ENCODE measurements around the gene ANKHD1. TPM values are rescaled to one million over a fixed set of nuclear protein-coding genes. Genes with fewer than 3 reads are reported as not detected.
A peak's percentile ranks its signal among the peaks of the same experiment; 100 is the strongest.

ANKHD1 gene
- total RNA-seq, 1 donor from 2014 or later = 129 TPM

GRCh38 chr5:140560227-140560626 lies 158.6 kb downstream of the ANKHD1 start:
- Mint-ChIP-seq H3K36me3 (peaks cover 21% of the 10 kb centered on the region), H3K27ac (no peak overlapping the region), H3K9me3 (no peaks in the 10 kb centered on the region), H3K27me3 (no peaks in the 10 kb centered on the region), H3K4me1 (ENCODE audit: unreplicated experiment) (peaks cover 26% of the 10 kb centered on the region), H3K4me3 (no peak overlapping the region)
- no peak for DNase-seq (ENCODE audit: extremely low spot score, unreplicated experiment)
- TF ChIP-seq CTCF (conservative IDR thresholded peaks at IDR 0.05) = no peak

- no peak for DNase-seq (ENCODE audit: extremely low spot score, unreplicated experiment)
- Mint-ChIP-seq H3K27ac (no peak overlapping the region), H3K36me3 (peaks cover 15% of the 10 kb centered on the region), H3K9me3 (no peaks in the 10 kb centered on the region), H3K4me1 (ENCODE audit: unreplicated experiment) (peaks cover 16% of the 10 kb centered on the region), H3K4me3 (no peak overlapping the region), H3K27me3 (no peaks in the 10 kb centered on the region)
- TF ChIP-seq CTCF (conservative IDR thresholded peaks at IDR 0.05) = no peak
These were observed 160.3 kb downstream of the ANKHD1 start for GRCh38 chr5:140561753-140562523.

- Mint-ChIP-seq H3K4me1 (ENCODE audit: unreplicated experiment) (peaks cover 9% of the 10 kb centered on the region), H3K9me3 (no peaks in the 10 kb centered on the region), H3K4me3 (peak overlapping the region; percentile 90), H3K36me3 (peaks cover 15% of the 10 kb centered on the region), H3K27ac (peak overlapping the region; percentile 87), H3K27me3 (no peaks in the 10 kb centered on the region)
- DNase-seq (ENCODE audit: extremely low spot score, unreplicated experiment) = no peak
- TF ChIP-seq CTCF (conservative IDR thresholded peaks at IDR 0.05) = no peak
These were observed 162.0 kb downstream of the ANKHD1 start for GRCh38 chr5:140563596-140563995.

- Mint-ChIP-seq H3K27ac (peak within 1 kb of the TSS; percentile 87), H3K27me3 (no peaks in the 10 kb centered on the region), H3K9me3 (no peaks in the 10 kb centered on the region), H3K36me3 (peaks cover 11% of the 10 kb centered on the region), H3K4me3 (peak within 1 kb of the TSS; percentile 90), H3K4me1 (ENCODE audit: unreplicated experiment) (peaks cover 9% of the 10 kb centered on the region)
- TF ChIP-seq CTCF (conservative IDR thresholded peaks at IDR 0.05) = no peak
- DNase-seq (ENCODE audit: extremely low spot score, unreplicated experiment) = peak; percentile 94
These were observed 162.8 kb downstream of the ANKHD1 start, which contains the start of the genes APBB3 and SLC35A4 for GRCh38 chr5:140564196-140565023. Gene APBB3, minus strand, starts transcription at chr5:140564598. Its CDS starts 353 bp downstream, at chr5:140564245. Gene SLC35A4, plus strand, starts transcription at chr5:140564828. Its CDS starts 2,342 bp downstream, at chr5:140567170.

GRCh38 chr5:140565024-140565779 lies 163.6 kb downstream of the ANKHD1 start:
- DNase-seq (ENCODE audit: extremely low spot score, unreplicated experiment) = peak; percentile 48

More at GRCh38 chr5:140565024-140565779, 163.6 kb downstream of the ANKHD1 start:
- Mint-ChIP-seq H3K27ac (peak overlapping the region; percentile 87), H3K4me3 (peak overlapping the region; percentile 90), H3K4me1 (ENCODE audit: unreplicated experiment) (peaks cover 9% of the 10 kb centered on the region), H3K9me3 (no peaks in the 10 kb centered on the region), H3K36me3 (peaks cover 7% of the 10 kb centered on the region), H3K27me3 (no peaks in the 10 kb centered on the region)
- no peak for TF ChIP-seq CTCF (conservative IDR thresholded peaks at IDR 0.05)

Measured in type B pancreatic cell (in vitro differentiated cells).